Activated CD4-positive, alpha-beta T cell treated with anti-CD3 and anti-CD28 coated beads for 36 hours (primary cell): ENCODE data around the gene USP21. TPM values are rescaled to one million over a fixed set of nuclear protein-coding genes. Genes with fewer than 3 reads are reported as not detected.

Experiments
- ATAC-seq: fragments of 200-7000 bp; cut with Tn5 transposase; one replicate; pipeline ENCODE4 v1.10.0; 2021; ENCODE audit warnings: mild to moderate bottlenecking, moderate library complexity
- CTCF ChIA-PET: fragments of 350-600 bp; sonication (Branson Sonifier 250); formaldehyde crosslinking; loops from one replicate; lab custom pipeline; 2021; ENCODE audit warnings: antibody characterized with exemption; lab: Charles Lee
- POLR2A ChIA-PET: fragments of 350-600 bp; sonication (Branson Sonifier 250); formaldehyde crosslinking; loops from one replicate; lab custom pipeline; 2021; ENCODE audit warnings: antibody characterized with exemption, inconsistent platforms; lab: Charles Lee
- DNase-seq: peaks from one replicate; pipeline ENCODE4 v3.0.0-alpha.2; 2020
- H3K27ac Mint-ChIP-seq: one replicate; pipeline ENCODE4 v1.8.0; 2021; ENCODE audit warnings: mixed read lengths
- H3K27me3 Mint-ChIP-seq: one replicate; pipeline ENCODE4 v1.8.0; 2021; ENCODE audit warnings: mixed read lengths
- H3K36me3 Mint-ChIP-seq: one replicate; pipeline ENCODE4 v1.8.0; 2021; ENCODE audit warnings: low read depth, mixed read lengths
- H3K4me1 Mint-ChIP-seq: one replicate; pipeline ENCODE4 v1.8.0; 2021; ENCODE audit warnings: mixed read lengths
- H3K4me3 Mint-ChIP-seq: one replicate; pipeline ENCODE4 v1.8.0; 2021; ENCODE audit warnings: mild to moderate bottlenecking, moderate library complexity, mixed read lengths
- H3K9me3 Mint-ChIP-seq: one replicate; pipeline ENCODE4 v1.8.0; 2021; ENCODE audit warnings: low read depth, mixed read lengths
- intact Hi-C, 2 experiments: fragments of 100-400 bp; cut with DNase I in 1 of 2; cut with micrococcal nuclease in 1 of 2; formaldehyde crosslinking; loops; one replicate each; pipeline versions ENCODE4 v1.14.2 to v1.15.1; 2022 to 2024; cut with DNase I, micrococcal nuclease
- total RNA-seq, 2 experiments: library from RNA; stranded (reverse); gene quantifications; one replicate each; pipeline ENCODE4 v1.2.3, GENCODE V29; 2021

Gene USP21
- total RNA-seq, 2 experiments from 2014 or later = 25.1 to 32.0 TPM

GRCh38 chr1:161137881-161138280 lies 21.4 kb upstream of the USP21 start:
- peaks cover 3% of the 10 kb centered on the region for H3K36me3 Mint-ChIP-seq
- peaks cover 3% of the 10 kb centered on the region for H3K4me1 Mint-ChIP-seq
- no peak for DNase-seq
- ChIA-PET POLR2A (no interaction called here), CTCF (interaction anchor here (0.6 to 3.1 kb wide), 12 partner anchors 8 to 149 kb away, joined by 3 to 11 read pairs (median 4); partner anchors contain the start of genes ARHGAP30, F11R and UFC1)
- H3K4me3 Mint-ChIP-seq = no peak overlapping the region
- intact Hi-C loops = no loop called here
- no peaks in the 10 kb centered on the region for H3K9me3 Mint-ChIP-seq
- H3K27ac Mint-ChIP-seq = no peak overlapping the region
- H3K27me3 Mint-ChIP-seq = no peaks in the 10 kb centered on the region
- ATAC-seq = no peak

- H3K9me3 Mint-ChIP-seq = no peaks in the 10 kb centered on the region
- H3K27me3 Mint-ChIP-seq = no peaks in the 10 kb centered on the region
- ChIA-PET CTCF (interaction anchor here (0.6 to 3.1 kb wide), 13 partner anchors 8 to 150 kb away, joined by 3 to 11 read pairs (median 4); partner anchors contain the start of genes ARHGAP30, F11R and UFC1), POLR2A (interaction anchor here (0.6 kb wide), 2 partner anchors 45 to 78 kb away, joined by 5 to 7 read pairs; no protein-coding TSS in a partner anchor)
- no peak for ATAC-seq
- intact Hi-C loops = no loop called here
- peaks cover 3% of the 10 kb centered on the region for H3K4me1 Mint-ChIP-seq
- peak overlapping the region; percentile 21 for H3K27ac Mint-ChIP-seq
- DNase-seq = no peak
- H3K4me3 Mint-ChIP-seq = no peak overlapping the region
- peaks cover 3% of the 10 kb centered on the region for H3K36me3 Mint-ChIP-seq
Observed at GRCh38 chr1:161138431-161138830, 20.9 kb upstream of the USP21 start.

- H3K36me3 Mint-ChIP-seq = peaks cover 3% of the 10 kb centered on the region
- ATAC-seq (peak; percentile 53), DNase-seq (peak; percentile 61)
- ChIA-PET CTCF (interaction anchor here (0.8 to 3.1 kb wide), 5 partner anchors 34 to 187 kb away, joined by 3 to 11 read pairs (median 4); partner anchors contain the start of gene ARHGAP30), POLR2A (interaction anchor here (0.7 kb wide), 1 partner anchor 899 kb away, joined by 3 read pairs; no protein-coding TSS in a partner anchor)
- H3K9me3 Mint-ChIP-seq = no peaks in the 10 kb centered on the region
- H3K4me3 Mint-ChIP-seq = no peak overlapping the region
- intact Hi-C loops = loop anchor here in 1 of 2 experiments (1.0 to 5.0 kb wide), 3 partner anchors 32 to 142 kb away; no protein-coding TSS in a partner anchor
- peaks cover 3% of the 10 kb centered on the region for H3K4me1 Mint-ChIP-seq
- no peaks in the 10 kb centered on the region for H3K27me3 Mint-ChIP-seq
- H3K27ac Mint-ChIP-seq = no peak overlapping the region
Observed at GRCh38 chr1:161139766-161140165, 19.5 kb upstream of the USP21 start.

GRCh38 chr1:161140755-161141400 lies 18.4 kb upstream of the USP21 start:
- ATAC-seq (no peak), DNase-seq (no peak)
- no peaks in the 10 kb centered on the region for H3K27me3 Mint-ChIP-seq
- CTCF ChIA-PET = interaction anchor here (0.6 to 1.7 kb wide), 14 partner anchors 13 to 520 kb away, joined by 3 to 7 read pairs (median 4); partner anchors contain the start of gene USF1
- no peak overlapping the region for H3K27ac Mint-ChIP-seq
- H3K36me3 Mint-ChIP-seq = no peaks in the 10 kb centered on the region
- POLR2A ChIA-PET = no interaction called here
- H3K9me3 Mint-ChIP-seq = no peaks in the 10 kb centered on the region
- intact Hi-C loops = loop anchor here in 1 of 2 experiments (5.0 kb wide), 1 partner anchor 34 kb away; no protein-coding TSS in a partner anchor
- H3K4me1 Mint-ChIP-seq = no peaks in the 10 kb centered on the region
- no peak overlapping the region for H3K4me3 Mint-ChIP-seq

GRCh38 chr1:161145832-161146231 lies 13.5 kb upstream of the USP21 start:
- intact Hi-C loops = no loop called here
- ATAC-seq = no peak
- DNase-seq = no peak
- Mint-ChIP-seq H3K36me3 (no peaks in the 10 kb centered on the region), H3K9me3 (no peaks in the 10 kb centered on the region), H3K4me3 (no peak overlapping the region), H3K4me1 (no peaks in the 10 kb centered on the region), H3K27me3 (no peaks in the 10 kb centered on the region), H3K27ac (no peak overlapping the region)
- ChIA-PET CTCF (interaction anchor here (0.8 to 1.1 kb wide), 2 partner anchors 9 to 20 kb away, joined by 3 to 4 read pairs; partner anchors contain the start of gene PPOX), POLR2A (interaction anchor here (0.8 kb wide), 1 partner anchor 107 kb away, joined by 3 read pairs; the partner anchor contains the start of gene TSTD1)

- ATAC-seq = peak; percentile 6
- H3K36me3 Mint-ChIP-seq = peaks cover 8% of the 10 kb centered on the region
- no peak for DNase-seq
- H3K9me3 Mint-ChIP-seq = no peaks in the 10 kb centered on the region
- no peaks in the 10 kb centered on the region for H3K27me3 Mint-ChIP-seq
- H3K4me1 Mint-ChIP-seq = peaks cover 16% of the 10 kb centered on the region
- intact Hi-C loops = loop anchor here (1.0 to 5.0 kb wide), 6 partner anchors 20 to 106 kb away; partner anchors contain the start of genes DEDD (in 2 of the 2), ARHGAP30 (in 1 of the 2), NIT1 (in 1 of the 2) and PFDN2 (in 1 of the 2)
- ChIA-PET POLR2A (interaction anchor here (0.6 to 2.6 kb wide), 6 partner anchors 12 to 83 kb away, joined by 5 to 13 read pairs (median 6); partner anchors contain the start of genes ARHGAP30, DEDD, NIT1 and PFDN2), CTCF (interaction anchor here (0.7 to 2.7 kb wide), 9 partner anchors 13 to 229 kb away, joined by 3 to 14 read pairs (median 5); partner anchors contain the start of genes DEDD, NIT1, PFDN2 and PPOX)
- peak overlapping the region; percentile 94 for H3K4me3 Mint-ChIP-seq
- peak overlapping the region; percentile 89 for H3K27ac Mint-ChIP-seq
Observed at GRCh38 chr1:161153176-161153575, 6.1 kb upstream of the USP21 start.

- intact Hi-C loops = loop anchor here (1.0 to 5.0 kb wide), 6 partner anchors 21 to 107 kb away; partner anchors contain the start of genes DEDD (in 2 of the 2), ARHGAP30 (in 1 of the 2), NIT1 (in 1 of the 2) and PFDN2 (in 1 of the 2)
- Mint-ChIP-seq H3K27ac (peak within 1 kb of the TSS; percentile 99), H3K4me1 (peaks cover 19% of the 10 kb centered on the region), H3K36me3 (peaks cover 11% of the 10 kb centered on the region), H3K27me3 (no peaks in the 10 kb centered on the region), H3K4me3 (peak within 1 kb of the TSS; percentile 94), H3K9me3 (no peaks in the 10 kb centered on the region)
- peak; percentile 89 for DNase-seq
- ATAC-seq = peak; percentile 98
- CTCF ChIA-PET = interaction anchor here (0.8 to 2.7 kb wide), 9 partner anchors 12 to 228 kb away, joined by 3 to 14 read pairs (median 5); partner anchors contain the start of genes DEDD, NIT1, PFDN2 and PPOX
- POLR2A ChIA-PET = interaction anchor here (0.5 to 2.6 kb wide), 8 partner anchors 12 to 244 kb away, joined by 3 to 13 read pairs (median 5); partner anchors contain the start of genes ARHGAP30, DEDD, NIT1 and PFDN2
Observed at GRCh38 chr1:161153682-161154337, 5.5 kb upstream of the USP21 start, which contains the start of gene UFC1. Gene UFC1, plus strand, starts transcription at chr1:161153978. Its CDS starts 20 bp downstream, at chr1:161153998.

- CTCF ChIA-PET = interaction anchor here (0.7 to 1.7 kb wide), 7 partner anchors 8 to 213 kb away, joined by 3 to 11 read pairs (median 4); partner anchors contain the start of gene PPOX
- Mint-ChIP-seq H3K27me3 (no peaks in the 10 kb centered on the region), H3K9me3 (no peaks in the 10 kb centered on the region), H3K4me1 (peaks cover 48% of the 10 kb centered on the region), H3K36me3 (peaks cover 30% of the 10 kb centered on the region), H3K4me3 (no peak overlapping the region), H3K27ac (no peak overlapping the region)
- no peak for ATAC-seq
- POLR2A ChIA-PET = interaction anchor here (0.6 to 1.1 kb wide), 2 partner anchors 9 to 28 kb away, joined by 4 to 10 read pairs; partner anchors contain the start of gene PPOX
- intact Hi-C loops = loop anchor here (2.0 kb wide), 3 partner anchors 19 to 89 kb away; partner anchors contain the start of genes ARHGAP30 (in 1 of the 2), B4GALT3 (in 1 of the 2), NIT1 (in 1 of the 2) and PFDN2 (in 1 of the 2)
- no peak for DNase-seq
Observed at GRCh38 chr1:161157867-161158266, 1.4 kb upstream of the USP21 start.

- ChIA-PET POLR2A (interaction anchor here (0.6 kb wide), 2 partner anchors 28 to 231 kb away, joined by 3 to 10 read pairs; no protein-coding TSS in a partner anchor), CTCF (interaction anchor here (0.8 to 1.7 kb wide), 5 partner anchors 8 to 212 kb away, joined by 3 to 11 read pairs (median 4); partner anchors contain the start of gene PPOX)
- no peaks in the 10 kb centered on the region for H3K9me3 Mint-ChIP-seq
- H3K27me3 Mint-ChIP-seq = no peaks in the 10 kb centered on the region
- ATAC-seq = no peak
- peaks cover 36% of the 10 kb centered on the region for H3K36me3 Mint-ChIP-seq
- DNase-seq = no peak
- peaks cover 49% of the 10 kb centered on the region for H3K4me1 Mint-ChIP-seq
- peak overlapping the region; percentile 81 for H3K27ac Mint-ChIP-seq
- intact Hi-C loops = loop anchor here (1.0 to 2.0 kb wide), 9 partner anchors 18 to 112 kb away; partner anchors contain the start of genes B4GALT3 (in 2 of the 2), NIT1 (in 2 of the 2), PFDN2 (in 2 of the 2) and ARHGAP30 (in 1 of the 2)
- peak overlapping the region; percentile 79 for H3K4me3 Mint-ChIP-seq
Observed at GRCh38 chr1:161158316-161159010, 837 bp upstream of the USP21 start.
